Neural cell (in vitro differentiated cells): ENCODE data around the gene PTPRR. TPM values are rescaled to one million over a fixed set of nuclear protein-coding genes. Genes with fewer than 3 reads are reported as not detected.

Source experiments
- H2AFZ ChIP-seq: fragments of 200-600, 300-800 bp; sonication (generic), shearing (Covaris generic); 2 replicates; pipeline ENCODE4 v1.6.0; 2014; ENCODE audit warnings: low read depth, mild to moderate bottlenecking, antibody characterized with exemption, low read length, moderate library complexity
- H3F3A ChIP-seq: fragments of 200-600 bp; shearing (Covaris generic); 2 replicates; pipeline ENCODE4 v1.6.1; 2016; ENCODE audit warnings: mild to moderate bottlenecking, moderate library complexity, mixed read lengths, antibody characterized with exemption, low read length; ENCODE audit not compliant: insufficient read depth, poor library complexity, severe bottlenecking
- H3K27ac ChIP-seq: fragments of 200-600, 300-800 bp; sonication (generic), shearing (Covaris generic); 2 replicates; pipeline ENCODE4 v1.5.1; 2014; ENCODE audit warnings: mild to moderate bottlenecking, low read length, moderate library complexity
- H3K27me3 ChIP-seq: fragments of 300-800, 200-600 bp; sonication (generic), shearing (Covaris generic); 2 replicates; pipeline ENCODE4 v1.6.0; 2014; ENCODE audit warnings: mild to moderate bottlenecking, low read depth, low read length, moderate library complexity; ENCODE audit not compliant: insufficient read depth
- H3K36me3 ChIP-seq: fragments of 300-800, 200-600 bp; sonication (generic), shearing (Covaris generic); 2 replicates; pipeline ENCODE4 v1.5.1; 2014; ENCODE audit warnings: mild to moderate bottlenecking, antibody characterized with exemption, low read length, moderate library complexity; ENCODE audit not compliant: insufficient read depth
- H3K4me2 ChIP-seq: fragments of 300-800, 200-600 bp; sonication (generic), shearing (Covaris generic); 2 replicates; pipeline ENCODE4 v1.6.0; 2014; ENCODE audit warnings: mild to moderate bottlenecking, low read length
- H3K4me3 ChIP-seq: fragments of 300-800, 200-600 bp; sonication (generic), shearing (Covaris generic); 2 replicates; pipeline ENCODE4 v1.5.1; 2014; ENCODE audit warnings: mild to moderate bottlenecking, low read length, moderate library complexity
- H3K79me2 ChIP-seq: fragments of 200-600 bp; shearing (Covaris generic); replicated peaks from 2 replicates; pipeline ENCODE4 v1.6.0; 2014; ENCODE audit warnings: mild to moderate bottlenecking, low read length, moderate library complexity; ENCODE audit not compliant: insufficient read depth
- H3K9ac ChIP-seq: fragments of 300-800, 200-600 bp; sonication (generic), shearing (Covaris generic); 2 replicates; pipeline ENCODE4 v1.6.1; 2016; ENCODE audit warnings: mild to moderate bottlenecking, low read length, mixed read lengths
- H3K9me2 ChIP-seq: fragments of 200-600 bp; shearing (Covaris generic); 2 replicates; pipeline ENCODE4 v1.6.1; 2016; ENCODE audit warnings: mild to moderate bottlenecking, low read length, mixed read lengths; ENCODE audit not compliant: insufficient read depth
- H3K9me3 ChIP-seq: fragments of 200-600, 300-800 bp; sonication (generic), shearing (Covaris generic); 2 replicates; pipeline ENCODE4 v1.6.1; 2016; ENCODE audit warnings: mild to moderate bottlenecking, mixed run types, low read length, moderate library complexity, mixed read lengths
- H4K20me1 ChIP-seq: fragments of 200-600 bp; shearing (Covaris generic); 2 replicates; pipeline ENCODE4 v1.6.1; 2016; ENCODE audit warnings: mild to moderate bottlenecking, mixed run types; ENCODE audit not compliant: insufficient read depth
- CTCF ChIP-seq: fragments of 450-650 bp; IDR thresholded peaks from 2 replicates; pipeline ENCODE4 v1.5.1; 2014; ENCODE audit warnings: antibody characterized with exemption, mild to moderate bottlenecking, moderate library complexity; ENCODE audit not compliant: poor library complexity, severe bottlenecking
- EP300 ChIP-seq: fragments of 450-650 bp; conservative IDR thresholded peaks from 2 replicates; pipeline ENCODE4 v1.6.1; 2014; ENCODE audit warnings: antibody characterized with exemption, mild to moderate bottlenecking, moderate library complexity; ENCODE audit not compliant: poor library complexity, severe bottlenecking
- EZH2 ChIP-seq: fragments of 200-600, 300-800 bp; shearing (Covaris generic), sonication (generic); IDR thresholded peaks from 2 replicates; pipeline ENCODE4 v1.6.1; 2014; ENCODE audit warnings: antibody characterized with exemption, low read length, borderline replicate concordance, mild to moderate bottlenecking; ENCODE audit not compliant: insufficient read depth, poor library complexity, severe bottlenecking
- MXI1 ChIP-seq: fragments of 450-650 bp; conservative IDR thresholded peaks from 2 replicates; pipeline ENCODE4 v1.6.1; 2014; ENCODE audit warnings: antibody characterized with exemption, mild to moderate bottlenecking; ENCODE audit not compliant: poor library complexity, severe bottlenecking
- POLR2AphosphoS5 ChIP-seq: IDR thresholded peaks from 2 replicates; pipeline ENCODE4 v1.6.1; 2012
- RAD21 ChIP-seq: fragments of 450-650 bp; conservative IDR thresholded peaks from 2 replicates; pipeline ENCODE4 v1.6.1; 2014; ENCODE audit warnings: antibody characterized with exemption, mild to moderate bottlenecking, moderate library complexity
- REST ChIP-seq: IDR thresholded peaks from 2 replicates; pipeline ENCODE4 v1.6.1; 2012; ENCODE audit warnings: borderline replicate concordance
- SMC3 ChIP-seq: fragments of 450-650 bp; conservative IDR thresholded peaks from 2 replicates; pipeline ENCODE4 v1.6.1; 2014; ENCODE audit warnings: antibody characterized with exemption, mild to moderate bottlenecking, moderate library complexity; ENCODE audit not compliant: poor library complexity
- TAF1 ChIP-seq: IDR thresholded peaks from 2 replicates; pipeline ENCODE4 v1.6.1; 2012; ENCODE audit warnings: low read depth
- polyA plus RNA-seq: library from polyadenylated mRNA; depleted of rRNA; stranded (reverse); fragments of >200 nt; gene quantifications from 2 replicates; pipeline ENCODE4 v1.2.3, GENCODE V29; 2014

Gene PTPRR
- polyA plus RNA-seq, 1 donor from 2014 or later, result 2.2 TPM

GRCh38 chr12:70798016-70798783 is 122.3 kb downstream of the PTPRR start:
- Histone ChIP-seq H3K9me3 (no peaks in the 10 kb centered on the region), H3K9me2 (no peaks in the 10 kb centered on the region), H3K27ac (no peak overlapping the region), H3F3A (no peaks in the 10 kb centered on the region), H4K20me1 (no peaks in the 10 kb centered on the region), H3K27me3 (no peaks in the 10 kb centered on the region), H3K9ac (no peak overlapping the region), H3K4me3 (no peak overlapping the region), H3K79me2 (no peaks in the 10 kb centered on the region), H3K36me3 (no peaks in the 10 kb centered on the region), H2AFZ (no peak overlapping the region), H3K4me2 (no peak overlapping the region)
- TF ChIP-seq REST, result no peak
- TF ChIP-seq MXI1, result no peak
- TF ChIP-seq TAF1, result no peak
- no peak for TF ChIP-seq POLR2AphosphoS5
- TF ChIP-seq SMC3, result no peak

- Histone ChIP-seq H2AFZ (no peak overlapping the region), H4K20me1 (no peaks in the 10 kb centered on the region), H3K27me3 (no peaks in the 10 kb centered on the region), H3K9me2 (no peaks in the 10 kb centered on the region), H3K4me2 (no peak overlapping the region), H3K79me2 (no peaks in the 10 kb centered on the region), H3K27ac (no peak overlapping the region), H3K36me3 (no peaks in the 10 kb centered on the region), H3K9me3 (no peaks in the 10 kb centered on the region), H3K4me3 (no peak overlapping the region), H3K9ac (no peak overlapping the region), H3F3A (no peaks in the 10 kb centered on the region)
- TF ChIP-seq SMC3 (no peak), EZH2 (no peak), MXI1 (no peak), CTCF (no peak), RAD21 (no peak), TAF1 (no peak), EP300 (no peak), POLR2AphosphoS5 (no peak)
Observed at GRCh38 chr12:70796989-70797388, 123.5 kb downstream of the PTPRR start.
